SK-N-SH (cell line): ENCODE measurements around the gene TMPRSS11A. TPM values are rescaled to one million over a fixed set of nuclear protein-coding genes. Genes with fewer than 3 reads are reported as not detected.

ENCODE experiments used
- CTCF ChIA-PET: fragments of 300-600, 350-600 bp; formaldehyde crosslinking; extraction: SDS; loops from one replicate; lab custom pipeline; 2021; lab: Yijun Ruan, JAX
- POLR2A ChIA-PET: fragments of 350-600 bp; sonication (Branson Sonifier 250); formaldehyde crosslinking; extraction: SDS; loops from one replicate; lab custom pipeline; 2020; ENCODE audit warnings: antibody characterized with exemption, inconsistent platforms; lab: Yijun Ruan, JAX
- DNase-seq: peaks from one replicate; pipeline ENCODE4 v3.0.0; 2012
- H2AFZ ChIP-seq: fragments of 200-600 bp; sonication (generic); 2 replicates; pipeline ENCODE4 v1.8.1; 2016; ENCODE audit warnings: antibody characterized with exemption, mild to moderate bottlenecking, low read depth
- H3F3A ChIP-seq: fragments of 200-600 bp; sonication (generic); replicated peaks from 2 replicates; pipeline ENCODE3; 2016; ENCODE audit warnings: antibody characterized with exemption, mild to moderate bottlenecking; ENCODE audit not compliant: insufficient read depth
- H3K27ac ChIP-seq, 2 experiments: fragments of 200-500 bp in 1 of 2; fragments of 200-600 bp in 1 of 2; sonication (Bioruptor generic) in 1 of 2; sonication (generic), shearing (Covaris generic) in 1 of 2; 2 replicates each; pipeline versions ENCODE4 v1.5.1 to v1.6.1; 2014 to 2016; ENCODE audit warnings: low read depth in 2 of 2, inconsistent platforms in 1 of 2, low read length in 1 of 2, mild to moderate bottlenecking in 1 of 2, mixed read lengths in 1 of 2
- H3K27me3 ChIP-seq: fragments of 200-600 bp; sonication (generic), shearing (Covaris generic); 2 replicates; pipeline ENCODE4 v1.6.1; 2016; ENCODE audit warnings: mixed run types; ENCODE audit not compliant: insufficient read depth
- H3K36me3 ChIP-seq, 2 experiments: fragments of 200-500 bp in 1 of 2; fragments of 200-600 bp in 1 of 2; sonication (Bioruptor generic) in 1 of 2; sonication (generic) in 1 of 2; replicated peaks in 1 of 2; 2 replicates each; pipeline versions ENCODE3 to v1.5.1; 2014 to 2016; ENCODE audit warnings: low read length in 1 of 2, mild to moderate bottlenecking in 1 of 2; ENCODE audit not compliant: insufficient read depth in 2 of 2, control insufficient read depth in 1 of 2
- H3K4me1 ChIP-seq, 2 experiments: fragments of 200-500 bp in 1 of 2; fragments of 200-600 bp in 1 of 2; sonication (Bioruptor generic) in 1 of 2; sonication (generic), shearing (Covaris generic) in 1 of 2; 2 replicates each; pipeline versions ENCODE4 v1.5.1 to v1.6.1; 2014 to 2016; ENCODE audit warnings: low read depth in 1 of 2, low read length in 1 of 2, mixed run types in 1 of 2; ENCODE audit not compliant: insufficient read depth in 2 of 2, control insufficient read depth in 1 of 2
- H3K4me2 ChIP-seq: fragments of 200-600 bp; sonication (generic), shearing (Covaris generic); 2 replicates; pipeline ENCODE4 v1.6.1; 2017; ENCODE audit warnings: mixed run types
- H3K4me3 ChIP-seq, 2 experiments: fragments of 200-500 bp in 1 of 2; fragments of 200-600 bp in 1 of 2; sonication (Bioruptor generic) in 1 of 2; sonication (generic), shearing (Covaris generic) in 1 of 2; 2 replicates each; pipeline versions ENCODE4 v1.5.1 to v1.8.1; 2014 to 2016; ENCODE audit warnings: low read depth in 2 of 2, inconsistent platforms in 1 of 2, low read length in 1 of 2, mild to moderate bottlenecking in 1 of 2, mixed read lengths in 1 of 2, moderate library complexity in 1 of 2
- H3K79me2 ChIP-seq: fragments of 200-600 bp; sonication (generic); 2 replicates; pipeline ENCODE4 v1.8.1; 2017; ENCODE audit warnings: mild to moderate bottlenecking; ENCODE audit not compliant: insufficient read depth
- H3K9ac ChIP-seq: fragments of 200-600 bp; sonication (generic); 2 replicates; pipeline ENCODE4 v1.6.1; 2017; ENCODE audit warnings: mixed run types
- H3K9me2 ChIP-seq: fragments of 200-600 bp; sonication (generic); 2 replicates; pipeline ENCODE4 v1.6.1; 2017; ENCODE audit warnings: mixed run types
- H3K9me3 ChIP-seq: fragments of 200-600 bp; sonication (generic); 2 replicates; pipeline ENCODE4 v1.6.1; 2017; ENCODE audit warnings: mixed run types, mild to moderate bottlenecking, moderate library complexity
- H4K20me1 ChIP-seq: fragments of 200-600 bp; sonication (generic); 2 replicates; pipeline ENCODE4 v1.6.1; 2017; ENCODE audit warnings: mild to moderate bottlenecking, mixed run types; ENCODE audit not compliant: insufficient read depth
- CHD2 ChIP-seq: fragments of 150-350 bp; IDR thresholded peaks from 2 replicates; pipeline ENCODE4 v1.6.1; 2018; ENCODE audit warnings: low read length; ENCODE audit not compliant: partially characterized antibody
- CTCF ChIP-seq: fragments of 200-600 bp; sonication (generic); IDR thresholded peaks from 2 replicates; pipeline ENCODE4 v1.6.1; 2017; ENCODE audit warnings: antibody characterized with exemption, mild to moderate bottlenecking, moderate library complexity
- ELF1 ChIP-seq: IDR thresholded peaks from 2 replicates; pipeline ENCODE4 v1.4.0; 2012
- EP300 ChIP-seq, 2 experiments: IDR thresholded peaks; 2 replicates each; pipeline versions ENCODE4 v1.4.0 to v1.6.1; 2012; ENCODE audit warnings: borderline replicate concordance in 1 of 2, low read depth in 1 of 2, low read length in 1 of 2
- FOSL2 ChIP-seq: IDR thresholded peaks from 2 replicates; pipeline ENCODE4 v1.4.0; 2012; ENCODE audit warnings: low read depth, mild to moderate bottlenecking, moderate library complexity, borderline replicate concordance
- FOXM1 ChIP-seq: IDR thresholded peaks from 2 replicates; pipeline ENCODE4 v1.4.0; 2012; ENCODE audit warnings: low read depth, mild to moderate bottlenecking
- IRF3 ChIP-seq: fragments of 150-350 bp; IDR thresholded peaks from 2 replicates; pipeline ENCODE4 v1.6.1; 2016; ENCODE audit warnings: mild to moderate bottlenecking, low read depth, low read length
- JUND ChIP-seq: IDR thresholded peaks from 2 replicates; pipeline ENCODE4 v1.4.0; 2012
- MXI1 ChIP-seq: IDR thresholded peaks from 2 replicates; pipeline ENCODE4 v1.6.1; 2012; ENCODE audit warnings: mild to moderate bottlenecking, low read depth, low read length, improper control_type of control experiment
- PBX3 ChIP-seq: IDR thresholded peaks from 2 replicates; pipeline ENCODE4; 2012
- POLR2AphosphoS5 ChIP-seq: IDR thresholded peaks from 2 replicates; pipeline ENCODE4 v1.6.1; 2012; ENCODE audit warnings: low read depth, low read length
- RAD21 ChIP-seq: IDR thresholded peaks from 2 replicates; pipeline ENCODE4 v1.6.1; 2012; ENCODE audit warnings: mild to moderate bottlenecking, low read length
- SIN3A ChIP-seq: IDR thresholded peaks from 2 replicates; pipeline ENCODE4 v1.6.1; 2012; ENCODE audit warnings: low read depth, mild to moderate bottlenecking, low read length, moderate library complexity, borderline replicate concordance
- SMC3 ChIP-seq: IDR thresholded peaks from 2 replicates; pipeline ENCODE4 v1.6.1; 2012; ENCODE audit warnings: low read depth, low read length, improper control_type of control experiment
- TCF12 ChIP-seq: IDR thresholded peaks from 2 replicates; pipeline ENCODE4 v1.4.0; 2012
- USF1 ChIP-seq: IDR thresholded peaks from 2 replicates; pipeline ENCODE4 v1.4.0; 2012; ENCODE audit warnings: low read depth, borderline replicate concordance
- YY1 ChIP-seq: IDR thresholded peaks from 2 replicates; pipeline ENCODE4 v1.4.0; 2012; ENCODE audit warnings: low read depth, mild to moderate bottlenecking
- ZBTB33 ChIP-seq: IDR thresholded peaks from 2 replicates; pipeline ENCODE4 v1.4.0; 2012; ENCODE audit warnings: low read depth, borderline replicate concordance
- WGBS: methylation state at CpG from one replicate; pipeline ENCODE4 v1.1.6; 2017; ENCODE audit warnings: low lambda C conversion rate; 5-methylcytosine and 5-hydroxymethylcytosine counted together
- polyA plus RNA-seq, 3 experiments: library from polyadenylated mRNA; depleted of rRNA; stranded (reverse); fragments of >200 nt; gene quantifications; 2 replicates each; pipeline ENCODE4 v1.2.3, GENCODE V29; 2012

TMPRSS11A gene
- polyA plus RNA-seq, 1 of the 3 experiments (the other 2 are of a cell fraction) = not detected

GRCh38 chr4:67886281-67886680 is 77.0 kb downstream of the TMPRSS11A start:
- peak overlapping the region in 1 of 2 experiments; percentile 86; a peak in 3 of 4 replicates for H3K27ac ChIP-seq
- H3K4me1 ChIP-seq = peaks cover 0 to 8% of the 10 kb centered on the region in 2 experiments; a peak in 2 of 4 replicates
- H2AFZ ChIP-seq = peak overlapping the region; percentile 70
- 19% methylated on average over 4 of the region's 4 CpGs for WGBS
- H3K9me2 ChIP-seq = no peaks in the 10 kb centered on the region; the same call in 1 of the 2 replicates
- peak overlapping the region; percentile 60 for H3K9ac ChIP-seq
- TF ChIP-seq CTCF (no peak), FOSL2 (peak; percentile 53; the same call in 1 of the 2 replicates), IRF3 (no peak), YY1 (no peak), TCF12 (peak; percentile 36; the same call in 1 of the 2 replicates), MXI1 (no peak), SIN3A (no peak), RAD21 (no peak), USF1 (no peak), EP300 (IDR thresholded peaks at IDR 0.05; ENCODE audit: borderline replicate concordance in 1 of 2, low read depth in 1 of 2, low read length in 1 of 2) (no peak)
- H3K36me3 ChIP-seq = no peaks in the 10 kb centered on the region
- peaks cover 19% of the 10 kb centered on the region for H3F3A ChIP-seq
- H3K9me3 ChIP-seq = no peaks in the 10 kb centered on the region
- ChIA-PET POLR2A (no interaction called here), CTCF (no interaction called here)
- H4K20me1 ChIP-seq = no peaks in the 10 kb centered on the region
- no peak for DNase-seq
- H3K79me2 ChIP-seq = no peaks in the 10 kb centered on the region
- H3K4me3 ChIP-seq = peak overlapping the region; percentile 12; a peak in 2 of 4 replicates
- no peaks in the 10 kb centered on the region for H3K27me3 ChIP-seq
- peak overlapping the region; percentile 24; the same call in 1 of the 2 replicates for H3K4me2 ChIP-seq

GRCh38 chr4:67885762-67886161 is 77.5 kb downstream of the TMPRSS11A start:
- Histone ChIP-seq H3F3A (peaks cover 19% of the 10 kb centered on the region), H3K9me2 (no peaks in the 10 kb centered on the region; the same call in 1 of the 2 replicates), H3K4me1 (peaks cover 0 to 8% of the 10 kb centered on the region in 2 experiments; a peak in 2 of 4 replicates), H2AFZ (peak overlapping the region; percentile 70), H3K27ac (peak overlapping the region in 1 of 2 experiments; percentile 86; a peak in 3 of 4 replicates), H3K4me2 (peak overlapping the region; percentile 24; the same call in 1 of the 2 replicates), H3K4me3 (peak overlapping the region; percentile 12; a peak in 2 of 4 replicates), H3K36me3 (no peaks in the 10 kb centered on the region), H3K9ac (peak overlapping the region; percentile 60), H4K20me1 (no peaks in the 10 kb centered on the region), H3K79me2 (no peaks in the 10 kb centered on the region), H3K9me3 (no peaks in the 10 kb centered on the region), H3K27me3 (no peaks in the 10 kb centered on the region)
- DNase-seq = no peak
- CTCF ChIA-PET = no interaction called here
- WGBS = 3% methylated on average over 6 of the region's 6 CpGs
- POLR2A ChIA-PET = no interaction called here
- TF ChIP-seq ELF1 = no peak
- peak; percentile 41; the same call in 1 of the 2 replicates for TF ChIP-seq PBX3
- peak in 1 of 2 experiments; percentile 69; a peak in 3 of 4 replicates for TF ChIP-seq EP300 (IDR thresholded peaks at IDR 0.05; ENCODE audit: borderline replicate concordance in 1 of 2, low read depth in 1 of 2, low read length in 1 of 2)
- no peak for TF ChIP-seq ZBTB33
- TF ChIP-seq FOXM1 = no peak
- peak; percentile 74 for TF ChIP-seq JUND
- TF ChIP-seq SMC3 = no peak
- TF ChIP-seq USF1 = no peak
- TF ChIP-seq POLR2AphosphoS5 = peak; percentile 19; the same call in 1 of the 2 replicates
- TF ChIP-seq CHD2 = no peak
